HUDEP-2 (cell line): ENCODE measurements around the gene DNAJC4.

ENCODE experiments used
- DNase-seq, 76 experiments: peaks; one replicate each; lab custom pipeline; 2025; ENCODE audit not compliant: unreplicated experiment in 76 of 76; lab: John Stamatoyannopoulos, UW

The DNAJC4 gene

GRCh38 chr11:64255135-64256128, 25.1 kb downstream of the DNAJC4 start:
- no peak for DNase-seq

- DNase-seq, result no peak
These were observed 26.0 kb downstream of the DNAJC4 start for GRCh38 chr11:64256300-64256699.

GRCh38 chr11:64258356-64258755, 28.0 kb downstream of the DNAJC4 start:
- no peak for DNase-seq

- no peak for DNase-seq
These were observed 28.7 kb downstream of the DNAJC4 start for GRCh38 chr11:64258946-64259532.

- DNase-seq, result no peak
These were observed 29.3 kb downstream of the DNAJC4 start for GRCh38 chr11:64259533-64260067.

GRCh38 chr11:64260147-64260708, 29.9 kb downstream of the DNAJC4 start:
- DNase-seq, result no peak

- no peak for DNase-seq
These were observed 31.3 kb downstream of the DNAJC4 start for GRCh38 chr11:64261556-64262080.

- no peak for DNase-seq
These were observed 32.1 kb downstream of the DNAJC4 start for GRCh38 chr11:64262271-64263002.

- no peak for DNase-seq
These were observed 32.9 kb downstream of the DNAJC4 start for GRCh38 chr11:64263021-64263946.

- no peak for DNase-seq
These were observed 33.6 kb downstream of the DNAJC4 start for GRCh38 chr11:64263947-64264317.

- no peak for DNase-seq
These were observed 34.1 kb downstream of the DNAJC4 start for GRCh38 chr11:64264371-64264852.

- DNase-seq, result no peak
These were observed 35.1 kb downstream of the DNAJC4 start for GRCh38 chr11:64265176-64266160.

GRCh38 chr11:64266339-64266738, 36.0 kb downstream of the DNAJC4 start:
- no peak for DNase-seq

GRCh38 chr11:64267207-64267945, 37.0 kb downstream of the DNAJC4 start:
- no peak for DNase-seq

GRCh38 chr11:64268025-64268892, 37.9 kb downstream of the DNAJC4 start:
- DNase-seq, result peak in 45 of 76 experiments; percentile 10 to 63 (median 41)

GRCh38 chr11:64268893-64269539, 38.7 kb downstream of the DNAJC4 start:
- peak in 48 of 76 experiments; percentile 9 to 72 (median 32) for DNase-seq
